ENCODE results near the gene SNRPD3.
"Not testable (repeated sequence)": the region's sequence is repeated elsewhere in the genome, so short reads cannot be mapped to it uniquely, and the experiment has no call there.

The SNRPD3 gene

DNA sequence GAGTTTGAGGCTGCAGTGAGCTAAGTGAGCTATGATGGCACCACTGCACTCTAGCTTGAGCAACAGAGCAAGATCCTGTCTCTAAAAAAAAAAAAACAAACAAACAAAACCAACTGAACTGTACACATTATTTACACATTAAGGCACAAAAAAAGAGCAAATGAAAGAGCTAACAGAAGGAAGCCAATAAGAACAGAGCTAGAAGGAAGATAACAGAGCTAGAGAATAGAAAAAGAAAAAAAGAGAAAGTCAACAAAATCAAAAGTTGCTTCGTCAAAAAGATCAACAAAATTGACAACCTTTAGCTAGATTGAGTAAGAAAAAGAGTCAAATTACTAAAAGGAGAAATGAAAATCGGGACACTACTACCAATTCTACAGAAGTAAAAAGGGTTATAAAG is 25.9 kb upstream of the SNRPD3 start:
- CTCF ChIA-PET, result no interaction called here
- no peak overlapping the region for H3K27ac ChIP-seq
- TF ChIP-seq, protein P1, sequence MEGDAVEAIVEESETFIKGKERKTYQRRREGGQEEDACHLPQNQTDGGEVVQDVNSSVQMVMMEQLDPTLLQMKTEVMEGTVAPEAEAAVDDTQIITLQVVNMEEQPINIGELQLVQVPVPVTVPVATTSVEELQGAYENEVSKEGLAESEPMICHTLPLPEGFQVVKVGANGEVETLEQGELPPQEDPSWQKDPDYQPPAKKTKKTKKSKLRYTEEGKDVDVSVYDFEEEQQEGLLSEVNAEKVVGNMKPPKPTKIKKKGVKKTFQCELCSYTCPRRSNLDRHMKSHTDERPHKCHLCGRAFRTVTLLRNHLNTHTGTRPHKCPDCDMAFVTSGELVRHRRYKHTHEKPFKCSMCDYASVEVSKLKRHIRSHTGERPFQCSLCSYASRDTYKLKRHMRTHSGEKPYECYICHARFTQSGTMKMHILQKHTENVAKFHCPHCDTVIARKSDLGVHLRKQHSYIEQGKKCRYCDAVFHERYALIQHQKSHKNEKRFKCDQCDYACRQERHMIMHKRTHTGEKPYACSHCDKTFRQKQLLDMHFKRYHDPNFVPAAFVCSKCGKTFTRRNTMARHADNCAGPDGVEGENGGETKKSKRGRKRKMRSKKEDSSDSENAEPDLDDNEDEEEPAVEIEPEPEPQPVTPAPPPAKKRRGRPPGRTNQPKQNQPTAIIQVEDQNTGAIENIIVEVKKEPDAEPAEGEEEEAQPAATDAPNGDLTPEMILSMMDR (conservative IDR thresholded peaks at IDR 0.05; ENCODE audit: low read depth), result no peak
- POLR2A ChIA-PET (ENCODE audit: low non-redundant PET), result no interaction called here
- DNase-seq (ENCODE audit: low spot score), result no peak

DNA sequence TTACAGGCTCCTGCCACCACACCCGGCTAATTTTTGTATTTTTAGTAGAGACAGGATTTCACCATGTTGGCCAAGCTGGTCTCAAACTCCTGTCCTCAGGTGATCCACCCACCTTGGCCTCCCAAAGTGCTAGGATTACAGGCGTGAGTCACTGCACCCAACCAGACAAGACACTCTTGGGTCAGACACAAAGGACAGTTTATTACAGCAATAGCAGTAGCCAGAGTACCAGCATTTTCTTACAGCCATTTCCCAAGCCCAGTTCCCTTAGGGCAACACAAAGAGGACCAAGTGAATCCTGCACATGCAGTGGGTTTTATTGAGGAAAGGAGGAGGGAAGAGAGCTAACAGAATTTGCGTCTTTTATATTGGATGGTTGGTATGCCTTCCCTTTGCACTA is 24.8 kb upstream of the SNRPD3 start:
- DNase-seq (ENCODE audit: low spot score); H3K27ac ChIP-seq; CTCF ChIA-PET; POLR2A ChIA-PET (ENCODE audit: low non-redundant PET): not testable (repeated sequence)

DNA sequence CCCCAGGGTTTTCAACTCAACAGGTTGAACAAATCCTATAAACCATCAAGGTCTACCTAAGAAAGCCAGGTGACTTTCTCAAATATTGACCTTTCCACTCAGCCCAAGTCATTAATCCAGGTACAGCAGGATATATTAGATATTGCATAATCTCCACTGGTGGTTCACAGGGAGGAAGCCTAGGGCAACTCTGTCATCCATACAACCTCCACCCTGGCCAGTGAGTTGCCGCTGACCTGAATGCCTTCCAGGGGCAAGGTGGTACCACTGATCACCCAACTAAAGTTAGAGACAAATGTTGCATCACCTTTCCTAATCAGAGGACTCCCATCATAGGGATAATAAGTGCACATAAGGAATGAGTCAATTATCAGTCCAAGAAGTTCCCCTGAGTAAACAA is 23.7 kb upstream of the SNRPD3 start:
- TF ChIP-seq, protein P1 (conservative IDR thresholded peaks at IDR 0.05; ENCODE audit: low read depth), result no peak
- no peak for DNase-seq (ENCODE audit: low spot score)
- POLR2A ChIA-PET (ENCODE audit: low non-redundant PET), result interaction anchor here (0.6 kb wide), 1 partner anchor 20 kb away, joined by 5 read pairs; no protein-coding TSS in a partner anchor
- H3K27ac ChIP-seq, result no peak overlapping the region
- CTCF ChIA-PET, result interaction anchor here (0.6 kb wide), 1 partner anchor 113 kb away, joined by 5 read pairs; no protein-coding TSS in a partner anchor

DNA sequence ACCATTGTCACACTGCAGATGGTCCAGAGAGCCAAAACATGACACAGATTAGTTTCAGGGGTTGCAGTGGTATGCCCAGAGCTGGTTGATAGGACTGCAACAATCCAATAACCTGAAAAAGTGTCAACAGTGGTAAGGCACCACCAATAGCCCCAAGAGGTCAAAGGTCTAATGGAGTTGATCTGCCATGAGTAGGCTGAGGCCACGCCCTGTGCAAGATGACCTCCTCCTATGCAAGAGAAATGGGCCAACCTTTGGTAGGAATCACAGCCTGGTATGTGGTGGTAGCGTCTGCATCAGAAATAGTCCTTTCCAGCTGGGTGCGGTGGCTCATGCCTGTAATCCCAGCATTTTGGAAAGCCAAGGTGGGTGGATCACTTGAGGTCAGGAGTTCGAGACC is 20.5 kb upstream of the SNRPD3 start:
- DNase-seq (ENCODE audit: low spot score), result no peak
- TF ChIP-seq, protein P1 (conservative IDR thresholded peaks at IDR 0.05; ENCODE audit: low read depth), result no peak
- no peak overlapping the region for H3K27ac ChIP-seq
- ChIA-PET CTCF (no interaction called here), POLR2A (ENCODE audit: low non-redundant PET) (no interaction called here)

DNA sequence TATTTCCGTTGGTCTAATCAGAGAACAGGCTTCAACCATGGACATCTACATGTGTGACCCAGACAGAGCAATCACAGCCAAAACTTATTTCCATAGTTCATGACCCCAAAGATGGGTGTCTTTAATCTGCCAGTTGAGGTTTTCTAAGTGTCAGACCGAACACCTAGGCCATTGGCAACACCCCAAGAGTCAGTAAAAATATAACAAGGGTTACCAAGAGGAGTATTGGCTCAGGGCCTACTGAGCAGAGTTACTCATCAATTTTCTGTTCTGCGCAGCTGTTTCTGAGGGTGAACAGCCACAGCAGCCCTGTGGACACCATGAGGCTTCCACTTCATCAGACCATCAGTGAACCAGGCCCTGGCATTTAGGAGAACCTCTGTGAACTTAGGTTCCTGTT is 19.7 kb upstream of the SNRPD3 start:
- DNase-seq (ENCODE audit: low spot score), result no peak
- no peak overlapping the region for H3K27ac ChIP-seq
- POLR2A ChIA-PET (ENCODE audit: low non-redundant PET), result no interaction called here
- TF ChIP-seq, protein P1 (conservative IDR thresholded peaks at IDR 0.05; ENCODE audit: low read depth), result no peak
- CTCF ChIA-PET, result no interaction called here

DNA sequence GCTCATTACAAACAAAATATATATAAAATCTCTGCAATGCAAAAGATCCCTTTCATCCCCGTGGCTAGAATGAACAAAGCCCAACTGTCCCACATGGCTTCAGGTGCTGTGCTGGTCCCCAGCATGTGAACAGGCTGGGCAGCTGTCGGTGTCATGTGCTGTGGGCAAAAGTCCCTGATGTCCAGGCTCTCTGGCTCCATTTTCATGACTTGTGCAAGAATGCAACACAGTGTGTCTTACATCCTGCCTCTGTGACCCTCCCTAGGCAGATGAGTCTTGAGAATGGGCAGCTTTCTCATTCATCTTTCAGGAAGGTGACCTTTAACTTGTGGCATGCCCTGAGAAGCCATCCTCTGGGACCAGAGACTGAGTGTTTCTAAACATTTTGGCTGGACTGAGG is 15.3 kb upstream of the SNRPD3 start:
- DNase-seq (ENCODE audit: low spot score), result no peak
- POLR2A ChIA-PET (ENCODE audit: low non-redundant PET), result interaction anchor here (0.6 kb wide), 1 partner anchor 413 kb away, joined by 3 read pairs; no protein-coding TSS in a partner anchor
- TF ChIP-seq, protein P1 (conservative IDR thresholded peaks at IDR 0.05; ENCODE audit: low read depth), result no peak
- H3K27ac ChIP-seq, result no peak overlapping the region
- CTCF ChIA-PET, result no interaction called here

DNA sequence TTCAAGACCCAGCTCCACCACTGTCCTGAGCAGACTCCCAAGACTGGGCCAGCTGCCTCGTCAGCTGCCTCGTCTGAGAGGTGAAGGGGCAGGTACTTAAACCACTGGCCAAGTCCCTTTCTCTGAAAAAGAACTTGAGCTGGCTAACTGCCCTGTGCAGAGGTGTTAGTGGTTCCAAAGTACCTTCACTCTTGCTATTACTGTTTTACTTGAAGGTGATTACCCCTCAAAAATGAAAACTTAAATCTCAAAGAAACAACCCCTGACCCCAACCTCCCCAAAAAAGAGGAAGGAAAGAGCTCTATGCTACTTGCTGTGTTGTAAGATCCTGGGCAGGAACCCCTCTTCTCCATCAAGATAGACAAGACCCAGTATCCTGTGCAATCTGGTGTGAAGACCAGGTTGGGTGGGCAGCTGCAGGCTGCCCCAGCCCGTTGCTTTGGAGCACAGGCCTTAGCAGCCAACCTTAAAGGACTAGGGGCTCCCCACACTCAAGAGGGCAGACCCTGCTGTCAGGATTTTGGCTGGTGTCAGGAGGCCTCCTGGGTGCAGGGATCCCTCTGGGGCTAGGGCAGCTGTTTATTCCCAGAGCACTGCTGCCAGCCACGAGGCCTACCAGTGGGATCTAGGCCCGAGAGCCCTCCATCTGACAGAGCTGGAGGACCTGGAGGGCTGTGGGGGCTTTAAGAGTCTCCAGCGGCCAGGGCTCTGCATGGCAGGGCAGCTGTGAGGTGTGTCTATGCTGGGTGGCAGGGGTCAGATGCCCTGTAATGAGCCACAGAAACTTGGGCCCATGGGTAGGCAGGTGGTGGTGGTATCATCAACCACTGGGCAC is 13.9 kb upstream of the SNRPD3 start:
- H3K27ac ChIP-seq, result no peak overlapping the region
- POLR2A ChIA-PET (ENCODE audit: low non-redundant PET), result no interaction called here
- TF ChIP-seq, protein P1 (conservative IDR thresholded peaks at IDR 0.05; ENCODE audit: low read depth), result no peak
- DNase-seq (ENCODE audit: low spot score), result no peak
- CTCF ChIA-PET, result interaction anchor here (0.6 to 0.7 kb wide), 2 partner anchors 18 to 295 kb away, joined by 3 read pairs; no protein-coding TSS in a partner anchor
